H9 (cell line): ENCODE measurements around the gene STRA6. TPM values are rescaled to one million over a fixed set of nuclear protein-coding genes. Genes with fewer than 3 reads are reported as not detected.

Source experiments
- DNase-seq: peaks from one replicate; pipeline ENCODE4 v3.0.0-alpha.2; 2017
- H2AFZ ChIP-seq: one replicate; pipeline ENCODE4 v1.6.1; 2013; ENCODE audit warnings: mild to moderate bottlenecking, low read length, control low read depth, moderate library complexity
- H2AK5ac ChIP-seq: 2 replicates; pipeline ENCODE4 v1.6.1; 2013; ENCODE audit warnings: low read length, control low read depth, mixed read lengths; ENCODE audit not compliant: insufficient read length
- H2BK120ac ChIP-seq: one replicate; pipeline ENCODE4 v1.6.1; 2013; ENCODE audit warnings: low read depth, mild to moderate bottlenecking, low read length, control low read depth, inconsistent platforms; ENCODE audit not compliant: poor library complexity, severe bottlenecking
- H2BK12ac ChIP-seq: 2 replicates; pipeline ENCODE4 v1.6.1; 2013; ENCODE audit warnings: low read length, control low read depth, mixed read lengths, low read depth; ENCODE audit not compliant: insufficient read length
- H2BK15ac ChIP-seq: 2 replicates; pipeline ENCODE4 v1.6.1; 2013; ENCODE audit warnings: low read depth, low read length, control low read depth
- H2BK20ac ChIP-seq: one replicate; pipeline ENCODE4 v1.6.1; 2013; ENCODE audit warnings: low read depth, mild to moderate bottlenecking, low read length, control low read depth, inconsistent platforms; ENCODE audit not compliant: poor library complexity, severe bottlenecking
- H2BK5ac ChIP-seq: 2 replicates; pipeline ENCODE4 v1.6.1; 2013; ENCODE audit warnings: low read length, control low read depth, mixed read lengths; ENCODE audit not compliant: insufficient read length
- H3K14ac ChIP-seq: 2 replicates; pipeline ENCODE4 v1.6.1; 2013; ENCODE audit warnings: low read length, control low read depth; ENCODE audit not compliant: insufficient read depth
- H3K18ac ChIP-seq: 2 replicates; pipeline ENCODE4 v1.6.1; 2013; ENCODE audit warnings: low read depth, mild to moderate bottlenecking, mixed read lengths, low read length, control low read depth; ENCODE audit not compliant: insufficient read length
- H3K23ac ChIP-seq: 2 replicates; pipeline ENCODE4 v1.6.1; 2013; ENCODE audit warnings: low read length, control low read depth, mixed read lengths, low read depth; ENCODE audit not compliant: insufficient read length
- H3K23me2 ChIP-seq: 2 replicates; pipeline ENCODE4 v1.6.1; 2013; ENCODE audit warnings: low read depth, mild to moderate bottlenecking, mixed read lengths, low read length, control low read depth; ENCODE audit not compliant: insufficient read length, poor library complexity, severe bottlenecking
- H3K27ac ChIP-seq: 2 replicates; pipeline ENCODE4 v1.5.1; 2013; ENCODE audit warnings: low read length, control low read depth, mixed read lengths, low read depth; ENCODE audit not compliant: insufficient read length
- H3K27me3 ChIP-seq: 2 replicates; pipeline ENCODE4 v1.6.1; 2013; ENCODE audit warnings: low read length, control low read depth, inconsistent platforms; ENCODE audit not compliant: insufficient read depth
- H3K4ac ChIP-seq: 2 replicates; pipeline ENCODE4 v1.6.1; 2013; ENCODE audit warnings: low read depth, mild to moderate bottlenecking, control low read depth, inconsistent platforms, low read length, moderate library complexity
- H3K4me1 ChIP-seq: 2 replicates; pipeline ENCODE4 v1.6.1; 2013; ENCODE audit warnings: low read length, control low read depth, inconsistent platforms; ENCODE audit not compliant: insufficient read depth
- H3K4me2 ChIP-seq: 2 replicates; pipeline ENCODE4 v1.6.1; 2013; ENCODE audit warnings: low read length, control low read depth, mixed read lengths; ENCODE audit not compliant: insufficient read length, insufficient read depth
- H3K56ac ChIP-seq: 2 replicates; pipeline ENCODE4 v1.6.1; 2013; ENCODE audit warnings: low read depth, mild to moderate bottlenecking, mixed read lengths, low read length, control low read depth; ENCODE audit not compliant: insufficient read length
- H3K79me1 ChIP-seq: 2 replicates; pipeline ENCODE4 v1.6.1; 2013; ENCODE audit warnings: low read depth, mild to moderate bottlenecking, moderate library complexity, low read length, control low read depth, inconsistent platforms; ENCODE audit not compliant: insufficient read depth, poor library complexity, severe bottlenecking
- H3K79me2 ChIP-seq: 2 replicates; pipeline ENCODE4 v1.6.1; 2013; ENCODE audit warnings: low read length, control low read depth, inconsistent platforms; ENCODE audit not compliant: insufficient read depth
- H3K9ac ChIP-seq: 2 replicates; pipeline ENCODE4 v1.6.1; 2013; ENCODE audit warnings: low read length, control low read depth, mixed read lengths; ENCODE audit not compliant: insufficient read length; ENCODE audit errors: extremely low read depth
- H3K9me3 ChIP-seq: one replicate; pipeline ENCODE4 v1.6.1; 2013; ENCODE audit warnings: low read depth, low read length, inconsistent platforms; ENCODE audit not compliant: control insufficient read depth
- H3T11ph ChIP-seq: one replicate; pipeline ENCODE4 v1.6.1; 2013; ENCODE audit warnings: mild to moderate bottlenecking, low read length, control low read depth, inconsistent platforms
- H4K20me1 ChIP-seq: one replicate; pipeline ENCODE4 v1.6.1; 2013; ENCODE audit not compliant: control insufficient read depth, insufficient read length, insufficient read depth
- H4K5ac ChIP-seq: 2 replicates; pipeline ENCODE4 v1.6.1; 2013; ENCODE audit warnings: low read depth, mild to moderate bottlenecking, mixed read lengths, low read length, control low read depth; ENCODE audit not compliant: insufficient read length
- H4K8ac ChIP-seq: replicated peaks from 2 replicates; pipeline ENCODE4 v1.6.1; 2013; ENCODE audit warnings: low read length, control low read depth, mixed read lengths, low read depth; ENCODE audit not compliant: insufficient read length
- H4K91ac ChIP-seq: 2 replicates; pipeline ENCODE4 v1.6.1; 2013; ENCODE audit warnings: low read depth, mild to moderate bottlenecking, moderate library complexity, mixed read lengths, low read length, control low read depth; ENCODE audit not compliant: insufficient read length
- H3K27ac Mint-ChIP-seq, 3 experiments: 2 replicates in 2 of 3; 3 replicates in 1 of 3; pipeline ENCODE4 v1.8.0; 2020 to 2021; ENCODE audit warnings: mixed read lengths in 3 of 3, mild to moderate bottlenecking in 1 of 3, moderate library complexity in 1 of 3
- H3K27me3 Mint-ChIP-seq: 2 replicates; pipeline ENCODE4 v1.8.0; 2021; ENCODE audit warnings: low read depth, mild to moderate bottlenecking, moderate library complexity, mixed read lengths
- H3K36me3 Mint-ChIP-seq, 3 experiments: 2 replicates in 2 of 3; 3 replicates in 1 of 3; pipeline ENCODE4 v1.8.0; 2020 to 2021; ENCODE audit warnings: low read depth in 3 of 3, mixed read lengths in 3 of 3; ENCODE audit not compliant: insufficient read depth in 1 of 3
- H3K4me1 Mint-ChIP-seq, 2 experiments: 2 replicates each; pipeline ENCODE4 v1.8.0; 2020; ENCODE audit warnings: mixed read lengths in 2 of 2
- H3K4me3 Mint-ChIP-seq, 2 experiments: 2 replicates in 1 of 2; 3 replicates in 1 of 2; pipeline ENCODE4 v1.8.0; 2020 to 2021; ENCODE audit warnings: mild to moderate bottlenecking in 2 of 2, mixed read lengths in 2 of 2, moderate library complexity in 1 of 2
- H3K9me3 Mint-ChIP-seq, 2 experiments: 2 replicates in 1 of 2; 3 replicates in 1 of 2; pipeline ENCODE4 v1.8.0; 2020; ENCODE audit warnings: mild to moderate bottlenecking in 2 of 2, mixed read lengths in 2 of 2, moderate library complexity in 1 of 2
- CTCF ChIP-seq: fragments of 200-600 bp; sonication (generic); conservative IDR thresholded peaks from 3 replicates; pipeline ENCODE4 v1.8.0; 2021; ENCODE audit warnings: antibody characterized with exemption, mild to moderate bottlenecking
- WGBS: extraction: QIAGEN DNeasy Blood & Tissue Kit; methylation state at CpG from one replicate; pipeline ENCODE4 v1.1.7; 2013; ENCODE audit warnings: missing lambda C conversion rate, low lambda C conversion rate, mixed read lengths; ENCODE audit not compliant: insufficient read length; ENCODE audit errors: extremely low coverage; 5-methylcytosine and 5-hydroxymethylcytosine counted together
- total RNA-seq: library from RNA; stranded (reverse); gene quantifications from 2 replicates; pipeline ENCODE4 v1.2.1, GENCODE V29; 2021

STRA6 gene
- total RNA-seq, 1 experiment from 2014 or later = 12.8 TPM

- Mint-ChIP-seq H3K27me3 (peaks cover 25% of the 10 kb centered on the region), H3K9me3 (no peaks in the 10 kb centered on the region), H3K36me3 (no peaks in the 10 kb centered on the region), H3K27ac (no peak overlapping the region), H3K4me1 (peaks cover 4% of the 10 kb centered on the region in 2 experiments; a peak in 3 of 4 replicates), H3K4me3 (no peak overlapping the region)
- Histone ChIP-seq H3K23me2 (no peaks in the 10 kb centered on the region), H3K4me2 (no peak overlapping the region), H3K27me3 (no peaks in the 10 kb centered on the region), H3K9ac (no peak overlapping the region), H2BK12ac (no peak overlapping the region), H3K23ac (no peak overlapping the region), H4K8ac (no peak overlapping the region), H4K20me1 (no peaks in the 10 kb centered on the region), H3K56ac (no peak overlapping the region), H3K18ac (no peak overlapping the region), H3K14ac (no peak overlapping the region), H3K4ac (no peak overlapping the region), H3K79me2 (no peaks in the 10 kb centered on the region), H3K79me1 (no peaks in the 10 kb centered on the region), H3K4me1 (peaks cover 2% of the 10 kb centered on the region), H2BK20ac (no peak overlapping the region), H2AK5ac (no peak overlapping the region), H3K27ac (no peak overlapping the region), H4K5ac (no peak overlapping the region), H2BK5ac (no peak overlapping the region), H2BK120ac (no peak overlapping the region), H3K9me3 (no peaks in the 10 kb centered on the region), H3T11ph (no peak overlapping the region), H2BK15ac (no peak overlapping the region), H2AFZ (no peak overlapping the region), H4K91ac (no peak overlapping the region)
- no peak for TF ChIP-seq CTCF
- no CpG with 5 or more reads among the region's 5 CpGs for WGBS
- no peak for DNase-seq
Measured at GRCh38 chr15:74158855-74159650, 43.5 kb downstream of the STRA6 start.
